NCI-H146 (cell line): ENCODE results near the gene DSG2.
"Not testable (repeated sequence)": the region's sequence is repeated elsewhere in the genome, so short reads cannot be mapped to it uniquely, and the experiment has no call there.

Experiments used
- DNase-seq: peaks from one replicate; lab custom pipeline; 2025; lab: John Stamatoyannopoulos, UW

DSG2 gene

GRCh38 chr18:31500051-31500688 lies 2.2 kb downstream of the DSG2 start:
- DNase-seq = no peak

DNA sequence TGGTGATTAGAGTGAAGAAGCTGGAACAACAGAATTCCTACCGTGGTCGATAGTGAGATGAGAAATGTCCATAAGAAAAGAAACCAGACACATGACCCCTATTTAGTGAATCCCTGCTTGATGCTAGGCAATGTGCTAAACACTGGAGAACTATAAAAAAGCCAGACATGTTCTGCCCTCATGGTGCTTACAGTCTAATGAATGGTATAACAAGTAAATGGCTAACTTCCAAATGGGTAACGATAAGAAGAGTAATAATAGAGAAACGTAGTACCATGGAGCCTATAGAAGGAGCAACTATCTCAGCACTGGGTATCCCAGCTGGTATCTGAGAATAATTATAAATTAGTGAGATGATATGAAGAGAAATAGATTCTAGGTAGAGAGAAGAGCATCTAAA lies 5.0 kb downstream of the DSG2 start:
- DNase-seq = no peak

DNA sequence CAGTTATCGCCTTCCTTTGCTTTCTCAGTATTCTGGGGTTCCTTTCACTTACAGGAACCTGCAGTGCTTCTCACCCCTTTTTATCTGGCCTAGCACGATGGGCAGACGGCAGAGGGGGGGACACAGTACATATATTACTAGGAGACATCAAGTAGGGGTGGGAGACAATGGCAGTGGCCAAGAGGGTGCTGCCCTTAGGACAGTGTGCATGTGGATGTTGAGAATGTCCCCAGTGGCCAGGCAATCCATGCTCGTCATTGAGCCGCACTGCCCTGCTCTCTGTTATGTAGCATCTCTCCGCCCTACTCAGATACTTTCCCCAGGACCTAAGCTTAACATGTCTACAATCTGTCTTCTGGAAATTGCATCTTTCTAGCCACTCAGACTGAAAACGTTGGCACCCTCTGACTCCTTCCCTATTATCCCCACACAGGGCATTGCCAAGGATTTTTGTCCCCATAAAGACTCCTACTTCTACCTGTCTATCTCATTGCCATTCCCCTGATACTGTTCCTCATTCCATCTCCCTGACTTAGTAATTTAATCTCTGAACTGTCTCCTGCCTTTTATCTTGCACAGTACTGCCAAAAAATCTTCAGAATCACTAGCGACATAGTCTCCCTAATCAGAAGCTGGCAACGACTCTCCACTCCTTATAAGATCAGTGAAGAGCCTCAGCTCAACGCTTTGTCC lies 6.6 kb downstream of the DSG2 start:
- no peak for DNase-seq

DNA sequence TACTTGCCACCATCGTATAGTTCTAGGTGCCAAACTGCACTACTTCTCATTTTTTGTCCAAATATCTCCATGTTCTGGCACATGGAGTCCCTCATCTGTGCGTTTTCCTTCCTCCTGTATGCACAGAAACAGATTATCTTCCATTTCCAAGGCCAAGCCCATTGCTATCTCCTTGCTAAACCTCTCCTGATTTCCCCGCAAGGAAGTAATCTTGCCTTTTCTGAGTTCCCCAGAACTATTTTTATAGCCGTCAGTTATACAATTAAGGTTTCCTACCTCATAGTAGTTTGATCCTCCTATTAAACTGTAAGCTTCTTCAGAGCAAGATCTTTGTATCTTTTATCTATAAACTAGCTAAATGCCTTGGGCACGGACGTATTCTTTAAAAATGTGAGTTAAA lies 7.2 kb downstream of the DSG2 start:
- DNase-seq = no peak

- peak; percentile 6 for DNase-seq
These were observed 8.2 kb downstream of the DSG2 start for GRCh38 chr18:31506024-31506742.

GRCh38 chr18:31507124-31507523 lies 9.1 kb downstream of the DSG2 start:
- not testable (repeated sequence) for DNase-seq

DNA sequence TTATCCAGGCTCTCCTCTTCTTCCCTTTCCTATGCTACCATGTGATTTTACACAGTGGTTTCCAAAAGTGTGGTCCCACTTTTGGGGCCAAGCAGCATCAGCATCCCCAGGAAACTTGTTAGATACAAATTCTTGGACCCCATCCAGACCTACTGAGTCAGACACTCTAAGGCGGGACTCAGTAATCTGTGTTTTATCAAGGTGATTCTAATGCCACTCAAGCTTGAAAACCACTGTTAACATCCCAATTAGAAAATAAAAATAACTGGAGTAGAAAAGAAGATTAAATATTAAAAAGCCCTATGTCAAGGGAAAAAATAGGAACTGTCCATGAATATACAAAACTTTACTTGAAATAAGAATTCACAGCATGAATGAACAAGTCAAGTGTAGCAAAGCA lies 10.8 kb downstream of the DSG2 start:
- DNase-seq = no peak

DNA sequence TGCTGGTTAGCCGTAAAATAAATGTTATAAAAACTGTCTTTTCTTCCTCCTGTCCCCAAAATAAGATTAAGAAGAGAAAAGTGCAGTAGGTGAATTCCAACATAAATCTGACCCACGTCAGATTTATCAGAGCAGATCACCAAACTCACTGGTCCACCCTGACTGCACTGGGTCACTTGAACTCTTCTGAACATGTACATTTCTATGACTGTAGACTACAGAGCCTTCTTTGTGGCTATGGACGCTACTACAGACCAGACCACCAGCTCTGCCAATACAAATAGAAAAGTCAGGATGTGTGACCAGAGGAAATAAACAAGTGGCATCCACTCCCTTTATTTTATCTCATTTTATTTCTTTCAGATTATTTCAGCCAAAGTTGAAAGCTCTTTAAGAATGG lies 11.6 kb downstream of the DSG2 start:
- no peak for DNase-seq

GRCh38 chr18:31510319-31510718 lies 12.3 kb downstream of the DSG2 start:
- DNase-seq = no peak

DNA sequence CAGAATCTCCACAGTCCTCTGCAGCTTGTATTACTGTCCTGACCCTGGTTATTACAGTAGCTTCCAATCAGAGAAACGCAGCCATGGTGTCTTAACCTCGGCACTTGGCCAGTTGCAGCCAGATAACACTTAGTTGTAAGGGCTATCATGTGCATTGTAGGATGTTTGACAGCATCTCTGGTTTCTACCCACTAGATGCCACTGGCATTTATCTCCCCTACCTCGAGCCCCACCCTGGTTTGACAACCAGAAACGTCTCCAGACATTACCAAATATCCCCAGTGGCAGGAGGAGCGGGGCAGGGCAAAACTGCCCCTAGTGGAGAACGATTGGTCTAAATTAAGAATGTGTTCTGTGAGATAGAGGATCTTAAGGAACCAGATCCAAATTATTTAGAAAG lies 13.1 kb downstream of the DSG2 start:
- DNase-seq = no peak

DNA sequence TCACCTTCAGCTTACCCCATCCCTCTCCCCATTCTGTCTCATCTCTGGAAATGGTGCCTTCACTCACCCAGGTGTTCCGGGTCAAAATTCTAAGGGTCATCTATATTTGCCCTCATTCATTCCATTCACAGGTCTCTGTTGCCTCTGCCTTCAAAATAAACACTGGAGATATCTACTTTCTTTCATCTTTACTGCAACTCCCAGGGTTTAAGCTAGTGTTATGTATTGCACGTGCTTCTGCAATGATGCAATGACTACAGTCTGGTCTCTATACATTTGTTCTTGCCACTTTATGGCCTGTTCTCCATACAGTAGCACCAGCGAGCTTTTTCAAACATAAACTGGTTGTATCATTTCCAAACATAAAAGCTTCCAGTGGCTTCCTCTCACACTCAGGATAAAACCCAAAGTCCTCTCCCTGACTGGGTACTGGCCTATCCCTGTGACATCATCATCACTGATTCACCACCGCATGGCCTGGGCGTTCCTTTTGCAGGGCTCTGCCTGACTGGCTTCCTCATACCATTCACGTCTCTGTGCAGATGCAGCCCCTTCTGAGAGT lies 14.3 kb downstream of the DSG2 start:
- no peak for DNase-seq

DNA sequence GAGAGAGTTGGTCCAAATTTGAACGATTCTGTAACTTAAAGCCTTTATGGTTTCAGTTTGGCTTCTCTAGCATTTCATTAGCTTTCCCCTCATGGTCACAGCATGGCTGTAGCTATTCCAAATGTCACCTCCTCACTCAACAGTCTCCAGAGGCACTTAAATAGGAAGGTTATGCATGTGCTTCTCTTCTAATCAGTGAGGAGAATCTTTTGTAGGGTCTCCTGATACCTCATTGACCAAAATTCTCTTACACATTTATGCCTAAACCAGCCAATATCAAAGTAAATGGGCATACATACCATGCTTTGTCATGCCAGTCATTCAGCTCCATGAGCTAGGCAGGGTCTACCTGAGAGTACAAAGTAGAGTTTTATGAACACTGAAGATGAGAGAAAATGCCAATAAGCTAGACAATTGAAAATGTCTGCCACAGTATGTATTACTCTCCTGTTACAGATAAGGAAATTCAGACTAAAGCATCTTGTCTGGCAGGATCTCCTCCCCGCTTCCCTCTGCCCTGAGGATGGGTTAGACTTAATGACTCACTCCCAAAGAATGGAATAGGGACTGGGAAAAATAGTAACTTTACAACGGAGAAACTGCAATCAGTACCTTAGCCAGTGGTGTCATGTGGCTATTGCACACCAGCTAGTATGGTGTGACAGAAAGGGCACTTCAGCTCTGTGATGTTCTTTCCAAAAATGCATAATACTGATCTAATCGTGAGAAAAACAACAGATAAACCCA lies 15.4 kb downstream of the DSG2 start:
- DNase-seq = no peak

DNA sequence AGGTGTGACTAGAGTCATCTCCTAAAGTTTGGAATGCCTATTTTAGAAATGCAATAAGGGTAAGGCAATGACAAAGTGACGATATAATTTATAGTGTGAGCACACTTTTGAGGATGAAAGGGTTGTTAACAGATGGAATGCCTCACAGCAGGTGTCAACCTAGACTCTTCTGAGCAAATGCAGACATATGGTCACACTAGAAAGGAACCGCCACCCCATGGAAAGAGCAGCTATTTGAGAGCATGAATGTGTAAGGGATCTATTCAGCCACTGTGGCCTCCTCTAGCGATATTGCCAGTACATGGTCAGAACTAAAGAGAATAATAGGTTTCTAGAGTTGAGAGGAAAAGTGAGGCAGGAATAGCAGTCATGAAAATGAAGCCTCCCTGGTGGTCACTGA lies 18.5 kb downstream of the DSG2 start:
- DNase-seq = no peak

- no peak for DNase-seq
These were observed 28.4 kb downstream of the DSG2 start for GRCh38 chr18:31526374-31526773.

DNA sequence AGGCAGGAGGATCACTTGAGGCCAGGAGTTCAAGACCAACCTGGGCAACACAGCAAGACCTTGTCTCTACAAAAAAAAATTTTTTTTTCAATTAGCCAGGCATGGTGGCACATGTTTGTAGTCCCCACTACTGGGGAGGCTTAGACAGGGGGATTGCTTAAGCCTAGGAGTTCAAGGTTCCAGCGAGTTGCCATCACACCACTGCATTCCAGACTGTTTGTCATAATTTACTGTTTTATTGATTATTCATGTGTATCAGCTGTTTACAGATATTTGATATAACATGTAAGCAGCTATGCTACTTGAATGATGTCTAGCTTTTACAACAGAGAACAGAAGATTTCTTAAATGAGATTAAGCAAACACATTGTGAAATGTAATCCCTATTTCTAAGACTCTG lies 35.3 kb downstream of the DSG2 start:
- no peak for DNase-seq

GRCh38 chr18:31538837-31539236 lies 40.9 kb downstream of the DSG2 start:
- no peak for DNase-seq

DNA sequence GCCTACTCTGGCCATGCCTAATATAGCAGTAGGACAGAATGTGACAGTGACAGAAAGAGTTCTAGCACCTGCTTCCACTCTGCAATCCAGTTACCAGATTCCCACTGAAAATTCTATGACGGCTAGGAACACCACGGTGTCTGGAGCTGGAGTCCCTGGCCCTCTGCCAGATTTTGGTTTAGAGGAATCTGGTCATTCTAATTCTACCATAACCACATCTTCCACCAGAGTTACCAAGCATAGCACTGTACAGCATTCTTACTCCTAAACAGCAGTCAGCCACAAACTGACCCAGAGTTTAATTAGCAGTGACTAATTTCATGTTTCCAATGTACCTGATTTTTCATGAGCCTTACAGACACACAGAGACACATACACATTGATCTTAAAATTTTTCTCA lies 48.5 kb downstream of the DSG2 start:
- DNase-seq = no peak

DNA sequence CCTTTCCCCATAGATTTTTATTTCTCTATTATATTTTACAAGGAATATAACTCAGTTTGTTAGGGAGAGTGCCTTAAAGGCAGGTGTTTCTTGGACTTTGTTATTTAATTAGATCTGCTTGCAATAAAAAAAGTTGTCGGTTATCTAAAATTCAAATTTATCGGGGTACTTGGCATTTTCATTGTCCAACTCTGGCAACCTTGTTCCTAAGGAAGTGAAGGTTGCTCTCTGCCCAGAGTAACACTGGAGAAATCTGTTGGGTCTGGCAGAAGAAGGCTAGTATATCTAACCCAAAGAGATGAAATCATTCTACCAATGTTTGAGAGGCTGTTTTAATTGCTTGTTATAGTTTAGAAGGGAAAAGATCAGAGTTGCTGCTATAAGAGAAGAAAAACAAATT lies 50.9 kb downstream of the DSG2 start:
- DNase-seq = no peak

GRCh38 chr18:31549416-31549815 lies 51.4 kb downstream of the DSG2 start:
- DNase-seq = no peak

GRCh38 chr18:31551883-31552282 lies 53.9 kb downstream of the DSG2 start:
- DNase-seq = no peak

DNA sequence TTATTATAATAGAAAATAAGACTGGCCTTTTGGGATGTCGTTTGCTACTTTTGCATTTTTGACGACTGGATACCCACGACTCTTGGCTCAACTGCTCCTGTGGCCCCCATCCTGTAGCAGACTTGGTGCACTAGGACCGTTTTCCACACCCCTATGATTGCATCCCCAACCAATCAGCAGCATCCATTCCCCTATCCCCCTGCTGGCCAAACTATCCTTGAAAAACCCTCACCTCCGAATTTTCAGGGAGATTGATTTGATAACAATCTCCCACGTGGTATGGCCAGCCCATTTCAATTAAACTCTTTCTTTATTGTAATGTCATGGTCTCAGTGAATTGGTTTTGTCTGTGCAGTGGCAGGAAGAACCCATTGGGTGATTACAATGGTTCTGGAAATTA lies 55.8 kb downstream of the DSG2 start:
- no peak for DNase-seq

- DNase-seq = no peak
These were observed 56.8 kb downstream of the DSG2 start for GRCh38 chr18:31554776-31555175.
